ENCODE data around the gene KLHL7.

- no peak for TF ChIP-seq ISL1 (CRISPR knock-in tag; IDR thresholded peaks at IDR 0.05)
- no peak for TF ChIP-seq ZNF565 (CRISPR knock-in tag; conservative IDR thresholded peaks at IDR 0.05; ENCODE audit: low read depth)
- TF ChIP-seq ZFP3 (CRISPR knock-in tag; IDR thresholded peaks at IDR 0.05): no peak
- no peak for TF ChIP-seq ARNTL (CRISPR knock-in tag; IDR thresholded peaks at IDR 0.05; ENCODE audit: borderline replicate concordance, low read depth)
- no peak for TF ChIP-seq PATZ1 (CRISPR knock-in tag; IDR thresholded peaks at IDR 0.05; ENCODE audit: borderline replicate concordance)
- TF ChIP-seq CSDC2 (CRISPR knock-in tag; IDR thresholded peaks at IDR 0.05): no peak
- no peak for TF ChIP-seq CREB5 (CRISPR knock-in tag; IDR thresholded peaks at IDR 0.05; ENCODE audit: low read depth)
- no peak for TF ChIP-seq ZNF8 (CRISPR knock-in tag; IDR thresholded peaks at IDR 0.05)
Observed at GRCh38 chr7:23072922-23073321, 32.7 kb upstream of the KLHL7 start.

Data from SK-N-SH treated with all-trans-retinoic acid at 6 μM for 48 hours (cell line).